GM19099 (cell line): ENCODE results near the gene ZNF668.

ENCODE experiments used
- POLR2A ChIP-seq: IDR thresholded peaks from 3 replicates; pipeline ENCODE4 v1.6.1; 2011; ENCODE audit warnings: low read depth; ENCODE audit not compliant: insufficient read length; ENCODE audit errors: extremely low read depth

Gene ZNF668

GRCh38 chr16:31052114-31052513 lies 21.9 kb downstream of the ZNF668 start:
- TF ChIP-seq POLR2A = no peak

DNA sequence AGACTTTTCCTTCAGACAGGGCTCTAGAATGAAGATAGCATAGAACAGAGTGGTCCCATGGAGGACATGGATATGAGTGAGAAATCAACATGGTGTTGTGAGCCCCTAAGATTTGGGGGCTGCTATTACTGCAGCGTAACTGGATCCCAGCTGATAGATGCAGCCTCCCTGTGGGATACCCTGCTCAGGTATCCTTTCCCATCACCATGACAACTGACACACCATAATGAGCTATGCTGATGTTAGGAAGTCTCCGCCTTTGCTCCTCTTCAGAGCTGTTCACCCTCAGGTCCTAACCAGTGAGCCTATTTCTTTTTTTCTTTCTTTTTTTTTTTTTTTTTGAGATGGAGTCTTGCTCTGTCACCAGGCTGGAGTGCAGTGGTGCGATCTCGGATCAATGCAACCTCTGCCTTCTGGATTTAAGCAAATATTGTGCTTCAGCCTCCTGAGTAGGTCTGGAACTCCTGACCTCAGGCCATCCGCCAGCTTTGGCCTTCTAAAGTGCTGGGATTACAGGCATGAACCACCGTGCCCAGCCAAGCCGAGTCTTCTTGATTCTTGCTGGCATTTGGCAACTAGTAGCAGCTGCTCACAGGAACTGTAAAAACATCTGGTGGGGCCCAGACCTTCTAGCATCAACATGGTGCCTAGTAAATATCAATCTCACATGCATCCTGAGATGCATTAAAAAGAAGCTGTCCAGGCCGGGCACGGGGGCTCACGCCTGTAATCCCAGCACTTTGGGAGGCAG lies 23.6 kb downstream of the ZNF668 start:
- no peak for TF ChIP-seq POLR2A

DNA sequence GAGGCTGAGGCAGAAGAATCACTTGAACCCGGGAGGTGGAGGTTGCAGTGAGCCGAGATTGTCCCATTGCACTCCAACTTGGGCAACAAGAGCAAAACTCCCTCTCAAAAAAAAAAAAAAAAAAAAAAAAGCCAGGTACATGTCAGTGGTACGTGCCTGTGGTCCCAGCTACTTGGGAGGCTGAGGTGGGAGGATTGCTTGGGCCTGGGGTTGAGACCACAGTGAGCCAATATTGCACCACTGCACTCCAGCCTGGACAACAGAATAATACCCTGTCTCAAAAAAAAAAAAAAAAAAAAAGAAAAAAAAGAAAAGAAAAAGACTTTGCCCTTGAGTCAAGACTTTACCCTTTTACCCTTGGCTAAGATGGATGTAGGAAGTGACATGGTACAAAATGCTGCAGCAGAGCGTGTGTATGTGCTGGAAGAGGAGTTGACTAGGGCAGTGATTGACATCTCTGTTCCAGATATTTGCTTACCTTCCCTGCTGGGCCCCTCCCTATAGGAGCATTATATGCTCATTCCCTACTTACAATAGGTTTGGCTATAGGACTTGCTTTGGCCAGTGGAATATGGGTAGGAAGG lies 30.1 kb downstream of the ZNF668 start:
- no peak for TF ChIP-seq POLR2A

DNA sequence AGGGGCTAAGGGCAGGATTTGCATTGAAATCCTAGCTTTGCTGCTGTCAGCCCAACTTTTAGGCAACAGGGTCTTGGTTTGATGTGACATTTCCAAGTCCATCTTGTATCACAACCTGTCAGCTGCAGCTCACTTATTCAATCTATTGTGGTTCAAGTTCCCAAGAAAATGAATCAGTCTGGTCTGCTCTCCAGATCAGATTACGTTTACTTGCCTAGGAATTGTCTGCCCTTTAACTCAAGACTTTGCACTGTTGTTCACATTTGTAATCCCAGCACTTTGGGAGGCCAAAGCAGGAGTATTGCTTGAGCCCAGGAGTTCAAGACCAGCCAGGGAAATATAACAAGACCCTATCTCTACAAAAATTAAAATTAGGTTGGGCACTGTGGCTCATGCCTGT lies 30.7 kb downstream of the ZNF668 start:
- no peak for TF ChIP-seq POLR2A

- TF ChIP-seq POLR2A = no peak
These were observed 31.2 kb downstream of the ZNF668 start for GRCh38 chr16:31042866-31043265.

- no peak for TF ChIP-seq POLR2A
These were observed 35.0 kb downstream of the ZNF668 start for GRCh38 chr16:31038993-31039392.

DNA sequence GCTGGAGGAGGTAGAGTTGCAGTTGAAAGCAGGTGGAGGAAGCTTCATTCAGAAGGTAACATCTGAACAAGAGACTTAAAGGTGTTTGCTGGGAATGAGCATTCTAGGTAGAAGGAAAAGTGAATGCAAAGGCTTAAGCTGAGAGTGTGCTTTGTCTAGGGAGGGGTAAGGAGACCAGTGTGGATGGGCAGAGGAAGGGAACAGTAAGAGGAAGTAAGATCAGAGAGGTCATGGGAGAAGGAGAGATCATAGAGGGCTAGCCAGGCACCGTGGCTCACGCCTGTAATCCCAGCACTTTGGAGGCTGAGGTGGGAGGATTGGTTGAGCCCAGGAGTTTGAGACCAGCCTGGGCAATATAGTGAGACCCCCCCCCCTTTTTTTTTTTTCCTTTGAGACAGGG lies 37.3 kb downstream of the ZNF668 start:
- no peak for TF ChIP-seq POLR2A

DNA sequence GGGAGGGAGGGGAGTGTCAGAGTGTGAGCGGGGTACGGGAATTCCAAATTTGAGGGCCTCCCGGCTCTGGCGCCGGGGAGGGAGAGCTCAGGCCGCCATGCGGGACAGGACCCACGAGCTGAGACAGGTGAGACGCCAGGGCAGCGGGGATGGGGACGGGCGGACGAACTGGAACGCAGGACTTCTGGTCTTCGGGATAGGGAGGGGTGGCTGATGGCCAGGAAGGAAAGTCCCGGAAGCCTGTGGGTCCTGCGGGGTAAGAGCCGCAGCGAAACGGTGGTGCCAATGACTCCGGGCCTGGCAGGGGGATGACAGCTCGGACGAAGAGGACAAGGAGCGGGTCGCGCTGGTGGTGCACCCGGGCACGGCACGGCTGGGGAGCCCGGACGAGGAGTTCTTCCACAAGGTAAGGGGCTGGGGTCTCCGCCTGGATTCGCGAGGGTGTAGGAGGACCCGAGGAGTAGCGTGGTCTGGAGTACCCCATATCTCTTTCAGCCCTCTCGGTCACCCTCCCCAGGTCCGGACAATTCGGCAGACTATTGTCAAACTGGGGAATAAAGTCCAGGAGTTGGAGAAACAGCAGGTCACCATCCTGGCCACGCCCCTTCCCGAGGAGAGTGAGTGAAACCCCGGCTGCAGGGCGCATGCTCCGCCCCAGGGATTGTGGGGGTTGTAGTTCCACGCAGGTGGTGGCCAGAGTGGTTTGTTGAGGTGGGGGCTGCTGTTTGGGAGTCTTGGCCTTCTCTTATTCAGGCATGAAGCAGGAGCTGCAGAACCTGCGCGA lies 40.1 kb downstream of the ZNF668 start:
- peak; percentile 6 for TF ChIP-seq POLR2A

DNA sequence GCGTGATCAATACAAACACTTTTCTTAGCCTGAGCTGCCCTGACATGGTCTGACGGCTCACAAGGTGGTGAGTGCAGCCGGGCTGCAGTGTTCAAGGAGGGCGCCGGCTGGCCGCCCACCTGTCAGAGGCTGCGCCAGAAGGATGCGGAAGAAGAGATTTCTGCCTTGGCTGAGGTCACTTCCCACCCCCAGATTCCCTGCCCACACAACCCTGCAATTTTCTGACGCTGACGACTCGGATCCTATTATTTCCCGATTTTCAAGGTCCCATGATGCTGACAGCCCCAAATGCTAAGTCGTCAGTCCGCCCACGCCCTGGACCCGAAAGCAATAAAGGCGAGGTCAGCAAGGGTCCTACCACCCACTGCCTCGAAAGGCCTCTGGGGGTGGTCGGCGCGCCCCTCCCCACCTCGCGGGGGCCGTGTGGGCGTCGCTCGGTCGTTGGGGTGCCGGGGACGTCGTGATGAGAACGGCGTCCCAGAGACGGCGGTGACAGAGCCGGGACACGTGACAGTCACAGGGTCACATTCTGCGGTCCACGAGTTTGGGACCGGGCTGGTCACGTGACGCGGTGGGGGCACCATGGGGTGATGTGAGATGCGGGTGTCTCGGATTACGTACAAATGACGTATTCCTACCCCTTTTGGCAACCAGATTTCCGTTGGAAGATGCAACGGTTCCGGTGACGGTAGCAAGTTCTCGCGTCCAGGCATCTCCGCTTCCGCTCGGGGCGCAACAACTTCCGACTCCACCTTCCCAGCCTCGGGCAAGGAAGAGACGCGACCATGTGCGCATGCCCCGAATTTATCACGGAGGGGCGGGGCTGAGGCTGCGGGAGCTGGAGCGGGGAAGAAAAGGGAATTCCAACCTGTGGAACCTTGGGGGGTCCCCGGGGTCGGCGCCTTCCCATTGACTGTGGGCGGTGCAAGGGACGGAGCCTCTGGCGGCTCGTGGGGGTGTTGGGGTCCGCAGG lies 41.0 kb downstream of the ZNF668 start, which contains the start of gene STX4:
Gene STX4 (plus strand): TSS at position 823 of the 973 bp plus-strand sequence. CDS start 248 bp downstream, outside the sequence.
- TF ChIP-seq POLR2A = peak; percentile 56

DNA sequence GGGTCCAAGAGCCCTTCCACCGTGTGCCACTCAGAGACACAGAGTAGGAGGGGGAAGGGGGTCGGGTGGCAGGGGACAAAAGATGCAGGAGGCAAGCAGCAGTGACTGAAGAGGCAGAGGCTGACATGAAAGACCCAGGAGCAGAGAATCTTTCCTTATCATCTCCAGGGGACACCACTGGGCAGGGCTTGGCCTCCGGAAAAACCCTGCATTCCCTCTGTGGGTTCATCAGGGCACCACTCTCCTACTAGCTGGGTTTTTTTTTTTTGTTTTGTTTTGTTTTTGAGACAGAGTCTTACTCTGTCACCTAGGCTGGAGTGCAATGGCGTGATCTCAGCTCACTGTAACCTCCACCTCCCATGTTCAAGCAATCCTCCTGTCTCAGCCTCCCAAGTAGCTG lies 42.8 kb downstream of the ZNF668 start:
- no peak for TF ChIP-seq POLR2A

- no peak for TF ChIP-seq POLR2A
These were observed 44.8 kb downstream of the ZNF668 start for GRCh38 chr16:31029272-31029671.

DNA sequence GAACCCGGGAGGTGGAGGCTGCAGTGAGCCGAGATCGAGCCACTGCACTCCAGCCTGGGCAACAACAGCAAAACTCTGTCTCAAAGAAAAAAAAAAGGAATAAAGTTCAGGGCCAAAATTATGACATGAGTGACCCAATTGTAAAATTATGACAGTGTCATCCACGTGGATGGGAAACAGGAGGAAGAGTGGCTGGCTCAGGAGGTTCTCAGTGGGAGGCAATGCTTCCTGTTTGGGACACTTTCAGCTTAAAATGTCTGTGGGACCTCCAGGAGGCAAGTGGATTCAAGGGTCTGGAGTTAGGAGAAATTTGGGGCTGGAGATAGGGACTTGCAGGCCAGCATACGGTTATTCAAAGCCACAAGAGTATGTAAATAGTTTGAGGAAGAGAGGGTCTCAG lies 48.7 kb downstream of the ZNF668 start:
- TF ChIP-seq POLR2A = no peak

DNA sequence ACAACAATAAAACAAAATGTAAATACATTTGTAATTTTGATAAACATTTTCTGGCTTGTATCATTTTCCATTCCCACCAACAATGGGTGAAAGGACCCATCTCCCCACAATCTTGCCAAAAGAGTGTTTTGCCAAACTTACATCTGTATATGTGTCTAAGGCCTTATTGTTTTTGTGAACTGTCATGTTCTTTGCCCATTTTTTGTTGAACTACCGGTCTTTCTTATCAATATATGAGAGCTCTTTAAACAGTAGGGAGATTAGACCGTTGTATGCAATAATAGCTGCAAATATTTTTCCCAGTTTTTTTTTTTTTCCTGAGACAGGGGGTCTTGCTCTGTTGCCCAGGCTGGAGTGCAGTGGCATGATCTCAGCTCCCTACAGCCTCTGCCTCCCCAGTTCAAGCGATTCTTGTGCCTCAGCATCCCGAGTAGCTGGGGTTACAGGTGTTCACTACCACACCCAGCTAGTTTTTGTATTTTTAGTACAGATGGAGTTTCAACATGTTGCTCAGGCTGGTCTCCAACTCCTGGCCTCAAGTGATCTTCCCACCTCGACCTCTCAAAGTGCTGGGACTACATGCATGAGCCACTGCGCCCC lies 50.3 kb downstream of the ZNF668 start:
- TF ChIP-seq POLR2A = no peak

DNA sequence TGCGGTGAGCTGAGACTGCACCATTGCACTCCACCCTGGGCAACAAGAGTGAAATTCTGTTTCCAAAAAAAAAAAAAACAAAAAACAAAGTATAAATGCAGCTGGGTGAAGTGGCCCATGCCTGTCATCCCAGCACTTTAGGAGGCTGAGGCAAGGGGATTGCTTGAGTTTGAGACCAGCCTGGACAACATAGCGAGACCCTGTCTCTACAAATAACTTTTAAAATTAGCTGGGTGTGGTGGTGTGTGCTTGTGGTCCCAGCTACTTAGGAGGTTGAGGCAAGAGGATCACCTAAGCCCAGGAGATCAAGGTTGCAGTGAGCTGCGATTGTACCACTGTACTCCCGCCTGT lies 50.8 kb downstream of the ZNF668 start:
- TF ChIP-seq POLR2A = no peak

GRCh38 chr16:31022544-31023251 lies 51.3 kb downstream of the ZNF668 start:
- TF ChIP-seq POLR2A = no peak
